NB4 (cell line): ENCODE data around the gene RHOD.

Experiments
- MYC ChIP-seq: IDR thresholded peaks from 2 replicates; pipeline ENCODE4 v1.6.1; 2011; ENCODE audit warnings: low read depth, low read length
- POLR2A ChIP-seq: IDR thresholded peaks from 2 replicates; pipeline ENCODE4 v1.6.1; 2011; ENCODE audit warnings: mild to moderate bottlenecking; ENCODE audit not compliant: insufficient read length; ENCODE audit errors: extremely low read depth
- TF ChIP-seq, protein P1 (sequence below): IDR thresholded peaks from one replicate; pipeline ENCODE4 v1.5.1; 2012; ENCODE audit warnings: low read depth, low read length
- TF ChIP-seq, protein P2 (sequence below): IDR thresholded peaks from 2 replicates; pipeline ENCODE4 v1.6.1; 2011; ENCODE audit warnings: low read depth, low read length

DNA sequence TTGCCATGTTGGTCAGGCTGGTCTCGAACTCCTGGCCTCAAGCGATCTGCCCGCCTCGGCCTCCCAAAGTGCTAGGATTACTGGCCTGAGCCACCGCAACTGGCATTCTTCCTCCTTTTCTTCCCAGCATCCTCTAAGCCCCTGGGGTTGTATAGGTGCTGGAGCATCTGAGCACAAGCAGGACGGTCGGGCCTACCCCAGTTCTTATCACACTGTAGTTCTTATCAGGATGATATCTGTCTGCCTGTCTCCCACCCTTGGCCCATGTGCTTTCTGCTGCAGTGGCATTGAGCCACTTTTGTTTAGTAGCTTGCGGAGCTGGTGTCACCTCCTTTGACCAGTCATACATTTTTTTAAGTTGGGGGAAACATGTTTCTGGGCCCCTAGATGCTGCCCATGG, 1.9 kb downstream of the RHOD start:
- TF ChIP-seq, protein P1, sequence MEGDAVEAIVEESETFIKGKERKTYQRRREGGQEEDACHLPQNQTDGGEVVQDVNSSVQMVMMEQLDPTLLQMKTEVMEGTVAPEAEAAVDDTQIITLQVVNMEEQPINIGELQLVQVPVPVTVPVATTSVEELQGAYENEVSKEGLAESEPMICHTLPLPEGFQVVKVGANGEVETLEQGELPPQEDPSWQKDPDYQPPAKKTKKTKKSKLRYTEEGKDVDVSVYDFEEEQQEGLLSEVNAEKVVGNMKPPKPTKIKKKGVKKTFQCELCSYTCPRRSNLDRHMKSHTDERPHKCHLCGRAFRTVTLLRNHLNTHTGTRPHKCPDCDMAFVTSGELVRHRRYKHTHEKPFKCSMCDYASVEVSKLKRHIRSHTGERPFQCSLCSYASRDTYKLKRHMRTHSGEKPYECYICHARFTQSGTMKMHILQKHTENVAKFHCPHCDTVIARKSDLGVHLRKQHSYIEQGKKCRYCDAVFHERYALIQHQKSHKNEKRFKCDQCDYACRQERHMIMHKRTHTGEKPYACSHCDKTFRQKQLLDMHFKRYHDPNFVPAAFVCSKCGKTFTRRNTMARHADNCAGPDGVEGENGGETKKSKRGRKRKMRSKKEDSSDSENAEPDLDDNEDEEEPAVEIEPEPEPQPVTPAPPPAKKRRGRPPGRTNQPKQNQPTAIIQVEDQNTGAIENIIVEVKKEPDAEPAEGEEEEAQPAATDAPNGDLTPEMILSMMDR: no peak
- TF ChIP-seq POLR2A: no peak
- TF ChIP-seq MYC: no peak
- TF ChIP-seq, protein P2, sequence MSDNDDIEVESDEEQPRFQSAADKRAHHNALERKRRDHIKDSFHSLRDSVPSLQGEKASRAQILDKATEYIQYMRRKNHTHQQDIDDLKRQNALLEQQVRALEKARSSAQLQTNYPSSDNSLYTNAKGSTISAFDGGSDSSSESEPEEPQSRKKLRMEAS: no peak
